BE2C (cell line): ENCODE results near the gene HRH1.

Source experiments
- DNase-seq: peaks from one replicate; pipeline ENCODE4 v3.0.0-alpha.2; 2020
- H3K27me3 ChIP-seq: fragments of 250-450 bp; sonication (Bioruptor Pico); 2 replicates; pipeline ENCODE4 v1.5.1; 2020; ENCODE audit warnings: mild to moderate bottlenecking
- H3K36me3 ChIP-seq: fragments of 250-450 bp; sonication (Bioruptor Pico); 2 replicates; pipeline ENCODE4 v1.5.1; 2020; ENCODE audit warnings: mild to moderate bottlenecking
- H3K4me1 ChIP-seq: fragments of 250-450 bp; sonication (Bioruptor Pico); 2 replicates; pipeline ENCODE4 v1.5.1; 2020
- H3K4me3 ChIP-seq: 2 replicates; pipeline ENCODE4 v1.5.1; 2011; ENCODE audit warnings: low read depth, low read length
- H3K9me3 ChIP-seq: fragments of 250-450 bp; sonication (Bioruptor Pico); 2 replicates; pipeline ENCODE4 v1.5.1; 2020
- TF ChIP-seq, protein P1 (sequence below): IDR thresholded peaks from 2 replicates; pipeline ENCODE4 v1.5.1; 2012; ENCODE audit warnings: mild to moderate bottlenecking, low read depth, low read length

Gene HRH1

DNA sequence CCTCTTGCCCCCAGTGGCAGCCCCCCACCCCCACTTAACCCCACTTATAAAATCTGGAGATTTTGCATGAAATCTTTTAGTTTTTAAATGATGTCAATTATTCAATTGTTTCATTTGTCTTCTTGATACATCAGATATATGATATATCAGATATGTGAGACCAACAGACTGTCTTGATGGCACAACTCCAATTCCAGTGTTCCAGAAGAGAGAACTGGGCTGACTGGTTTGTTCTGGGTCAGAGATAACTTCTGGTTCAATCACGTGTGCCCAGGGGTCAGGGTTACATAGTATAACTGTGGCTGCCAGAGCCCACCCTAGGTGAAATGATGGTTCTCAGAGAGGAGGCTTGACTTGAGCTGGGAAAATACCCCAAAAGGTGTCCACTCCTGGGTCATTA lies 85.5 kb downstream of the HRH1 start:
- no peaks in the 10 kb centered on the region for H3K27me3 ChIP-seq
- no peaks in the 10 kb centered on the region for H3K9me3 ChIP-seq
- TF ChIP-seq, protein P1, sequence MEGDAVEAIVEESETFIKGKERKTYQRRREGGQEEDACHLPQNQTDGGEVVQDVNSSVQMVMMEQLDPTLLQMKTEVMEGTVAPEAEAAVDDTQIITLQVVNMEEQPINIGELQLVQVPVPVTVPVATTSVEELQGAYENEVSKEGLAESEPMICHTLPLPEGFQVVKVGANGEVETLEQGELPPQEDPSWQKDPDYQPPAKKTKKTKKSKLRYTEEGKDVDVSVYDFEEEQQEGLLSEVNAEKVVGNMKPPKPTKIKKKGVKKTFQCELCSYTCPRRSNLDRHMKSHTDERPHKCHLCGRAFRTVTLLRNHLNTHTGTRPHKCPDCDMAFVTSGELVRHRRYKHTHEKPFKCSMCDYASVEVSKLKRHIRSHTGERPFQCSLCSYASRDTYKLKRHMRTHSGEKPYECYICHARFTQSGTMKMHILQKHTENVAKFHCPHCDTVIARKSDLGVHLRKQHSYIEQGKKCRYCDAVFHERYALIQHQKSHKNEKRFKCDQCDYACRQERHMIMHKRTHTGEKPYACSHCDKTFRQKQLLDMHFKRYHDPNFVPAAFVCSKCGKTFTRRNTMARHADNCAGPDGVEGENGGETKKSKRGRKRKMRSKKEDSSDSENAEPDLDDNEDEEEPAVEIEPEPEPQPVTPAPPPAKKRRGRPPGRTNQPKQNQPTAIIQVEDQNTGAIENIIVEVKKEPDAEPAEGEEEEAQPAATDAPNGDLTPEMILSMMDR: no peak
- no peak for DNase-seq
- no peak overlapping the region for H3K4me3 ChIP-seq
- no peaks in the 10 kb centered on the region for H3K36me3 ChIP-seq
- no peaks in the 10 kb centered on the region for H3K4me1 ChIP-seq

- no peak for DNase-seq
- no peaks in the 10 kb centered on the region for H3K4me1 ChIP-seq
Measured at GRCh38 chr3:11240496-11240895, 86.2 kb downstream of the HRH1 start.

DNA sequence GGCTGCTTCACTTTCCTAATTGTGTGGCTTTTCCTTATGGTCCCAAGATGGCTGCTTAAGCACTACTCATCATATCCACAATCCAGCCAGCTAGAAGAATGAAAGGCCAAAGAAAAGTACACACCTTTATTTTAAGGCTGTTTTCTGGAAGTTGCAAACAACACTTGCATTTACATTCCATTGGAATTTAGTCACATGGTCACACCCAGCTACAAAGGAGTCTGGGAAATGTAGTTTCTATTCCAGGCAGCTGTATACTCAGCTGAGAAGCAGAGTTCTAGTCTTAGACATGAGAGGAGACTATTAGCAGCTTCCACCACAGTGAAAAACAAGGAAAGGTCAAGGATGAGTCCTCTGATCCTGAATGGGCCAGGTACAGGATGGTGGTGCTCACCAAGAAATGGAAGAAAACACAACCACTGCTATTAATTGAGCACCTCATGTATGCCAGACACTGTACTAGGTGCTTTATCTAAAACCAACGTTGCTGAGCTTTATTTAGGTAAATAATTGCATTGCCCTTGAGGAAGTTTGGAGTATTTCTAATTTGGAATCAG lies 89.9 kb downstream of the HRH1 start:
- Histone ChIP-seq H3K27me3 (no peaks in the 10 kb centered on the region), H3K4me3 (no peak overlapping the region), H3K4me1 (no peaks in the 10 kb centered on the region), H3K36me3 (no peaks in the 10 kb centered on the region), H3K9me3 (no peaks in the 10 kb centered on the region)
- TF ChIP-seq, protein P1: no peak
- no peak for DNase-seq

More at GRCh38 chr3:11240496-11240895, 86.2 kb downstream of the HRH1 start:
- no peaks in the 10 kb centered on the region for H3K9me3 ChIP-seq
- H3K36me3 ChIP-seq: no peaks in the 10 kb centered on the region
- no peak overlapping the region for H3K4me3 ChIP-seq
- H3K27me3 ChIP-seq: no peaks in the 10 kb centered on the region
- TF ChIP-seq, protein P1: no peak

DNA sequence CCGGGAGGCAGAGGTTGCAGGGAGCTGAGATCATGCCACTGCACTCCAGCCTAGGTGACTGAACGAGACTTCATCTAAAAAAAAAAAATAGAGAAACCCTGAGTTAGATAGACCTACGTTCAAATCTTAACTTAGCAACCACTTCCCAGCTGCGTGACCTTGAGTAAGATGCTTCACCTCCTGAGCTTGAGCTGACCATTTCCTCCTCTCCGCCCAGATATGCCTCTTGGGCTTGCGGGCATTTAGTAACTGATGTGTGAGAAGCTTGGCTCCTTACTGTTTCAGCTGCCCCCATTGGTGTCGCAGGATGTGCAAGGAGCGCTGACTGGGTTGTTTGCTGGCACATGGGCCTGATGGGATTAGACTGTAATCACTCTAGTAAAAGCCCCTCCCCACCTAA lies 91.0 kb downstream of the HRH1 start:
- Histone ChIP-seq H3K36me3 (no peaks in the 10 kb centered on the region), H3K4me1 (no peaks in the 10 kb centered on the region), H3K9me3 (no peaks in the 10 kb centered on the region), H3K4me3 (no peak overlapping the region), H3K27me3 (no peaks in the 10 kb centered on the region)
- TF ChIP-seq, protein P1: no peak
- DNase-seq: no peak

GRCh38 chr3:11245827-11246662 lies 91.8 kb downstream of the HRH1 start:
- Histone ChIP-seq H3K4me1 (no peaks in the 10 kb centered on the region), H3K27me3 (no peaks in the 10 kb centered on the region), H3K36me3 (no peaks in the 10 kb centered on the region), H3K4me3 (no peak overlapping the region), H3K9me3 (no peaks in the 10 kb centered on the region)
- no peak for DNase-seq
- TF ChIP-seq, protein P1: no peak

GRCh38 chr3:11246663-11246970 lies 92.3 kb downstream of the HRH1 start:
- H3K4me3 ChIP-seq: no peak overlapping the region
- no peaks in the 10 kb centered on the region for H3K9me3 ChIP-seq
- TF ChIP-seq, protein P1: no peak
- H3K4me1 ChIP-seq: no peaks in the 10 kb centered on the region
- no peak for DNase-seq
- no peaks in the 10 kb centered on the region for H3K27me3 ChIP-seq
- H3K36me3 ChIP-seq: no peaks in the 10 kb centered on the region
